ENCODE data around the gene PDXK. TPM values are rescaled to one million over a fixed set of nuclear protein-coding genes. Genes with fewer than 3 reads are reported as not detected.
A peak's percentile ranks its signal among the peaks of the same experiment; 100 is the strongest.

Gene PDXK
- total and polyA plus RNA-seq, 7 experiments from 2014 or later: 27.8 to 103 (median 74.2) TPM

DNA sequence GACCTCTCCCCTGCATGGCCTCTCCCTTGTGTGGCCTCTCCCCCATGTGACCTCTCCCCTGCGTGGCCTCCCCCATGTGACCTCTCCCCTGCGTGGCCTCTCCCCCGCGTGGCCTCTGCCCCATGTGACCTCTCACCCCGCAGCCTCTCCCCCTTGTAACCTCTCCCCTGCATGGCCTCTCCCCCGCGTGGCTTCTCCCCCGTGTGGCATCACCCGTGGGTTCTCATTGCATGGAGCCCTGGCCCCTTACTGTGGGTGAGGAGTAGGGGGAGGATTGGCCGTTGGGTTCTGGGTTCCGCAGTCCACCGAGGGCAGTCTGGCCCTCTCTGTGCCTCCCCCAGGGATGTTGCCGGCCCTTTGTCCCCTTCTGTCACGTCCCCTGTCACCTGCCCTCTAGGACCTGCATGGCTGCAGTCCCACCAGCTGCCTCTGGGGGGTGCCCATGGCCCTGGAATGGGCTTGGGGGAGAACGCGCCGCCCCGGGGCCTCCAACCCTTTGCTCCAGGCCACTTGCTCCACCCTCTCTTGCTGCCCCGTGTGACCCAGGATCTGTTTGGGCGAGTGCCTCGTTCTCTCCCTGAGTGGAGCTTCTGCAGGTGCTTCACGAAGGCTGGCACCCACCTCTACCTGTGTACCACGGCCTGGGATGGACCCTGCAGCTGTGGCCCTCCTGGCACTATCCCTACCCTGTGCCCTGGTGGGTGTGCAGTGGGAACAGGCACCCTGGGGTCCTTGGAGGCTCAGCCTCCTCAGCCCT is 91.8 kb downstream of the PDXK start:
- Mint-ChIP-seq H3K27me3 (no peaks in the 10 kb centered on the region), H3K4me1 (peaks cover 4 to 21% (median 12%) of the 10 kb centered on the region in 7 donors), H3K9me3 (no peaks in the 10 kb centered on the region), H3K27ac (peak overlapping the region in 4 of 9 donors; percentile 31 to 58 (median 49)), H3K4me3 (peak overlapping the region in 5 of 10 donors; percentile 13 to 39 (median 25)), H3K36me3 (peaks cover 0 to 3% (median 0%) of the 10 kb centered on the region in 5 donors)
- intact Hi-C loops (cut with micrococcal nuclease): loop anchor here (1.0 to 5.0 kb wide), 6 partner anchors 44 to 165 kb away; no protein-coding TSS in a partner anchor
- Histone ChIP-seq H3K36me3 (ENCODE audit: control insufficient read depth in 2 of 3, insufficient read depth in 3 of 3, low read length in 3 of 3) (peaks cover 0 to 10% (median 0%) of the 10 kb centered on the region in 3 experiments), H3K4me3 (ENCODE audit: low read length) (no peak overlapping the region), H3K27me3 (ENCODE audit: control insufficient read depth in 2 of 2, insufficient read depth in 2 of 2, low read length in 2 of 2) (no peaks in the 10 kb centered on the region), H3K27ac (ENCODE audit: low read depth, low read length) (no peak overlapping the region), H3K4me1 (ENCODE audit: control insufficient read depth in 2 of 2, insufficient read depth in 2 of 2, low read length in 2 of 2) (no peaks in the 10 kb centered on the region), H3K9me3 (ENCODE audit: control insufficient read depth in 2 of 3, low read length in 3 of 3) (no peaks in the 10 kb centered on the region)
- ChIA-PET CTCF (interaction anchor here (0.8 to 1.2 kb wide), 2 partner anchors 127 to 131 kb away, joined by 4 read pairs; no protein-coding TSS in a partner anchor), POLR2A (interaction anchor here (0.7 to 1.2 kb wide), 3 partner anchors 20 to 274 kb away, joined by 3 to 4 read pairs (median 3); no protein-coding TSS in a partner anchor)
- DNase-seq: peak; percentile 70 to 96 (median 84)
- peak; percentile 94 for ATAC-seq

DNA sequence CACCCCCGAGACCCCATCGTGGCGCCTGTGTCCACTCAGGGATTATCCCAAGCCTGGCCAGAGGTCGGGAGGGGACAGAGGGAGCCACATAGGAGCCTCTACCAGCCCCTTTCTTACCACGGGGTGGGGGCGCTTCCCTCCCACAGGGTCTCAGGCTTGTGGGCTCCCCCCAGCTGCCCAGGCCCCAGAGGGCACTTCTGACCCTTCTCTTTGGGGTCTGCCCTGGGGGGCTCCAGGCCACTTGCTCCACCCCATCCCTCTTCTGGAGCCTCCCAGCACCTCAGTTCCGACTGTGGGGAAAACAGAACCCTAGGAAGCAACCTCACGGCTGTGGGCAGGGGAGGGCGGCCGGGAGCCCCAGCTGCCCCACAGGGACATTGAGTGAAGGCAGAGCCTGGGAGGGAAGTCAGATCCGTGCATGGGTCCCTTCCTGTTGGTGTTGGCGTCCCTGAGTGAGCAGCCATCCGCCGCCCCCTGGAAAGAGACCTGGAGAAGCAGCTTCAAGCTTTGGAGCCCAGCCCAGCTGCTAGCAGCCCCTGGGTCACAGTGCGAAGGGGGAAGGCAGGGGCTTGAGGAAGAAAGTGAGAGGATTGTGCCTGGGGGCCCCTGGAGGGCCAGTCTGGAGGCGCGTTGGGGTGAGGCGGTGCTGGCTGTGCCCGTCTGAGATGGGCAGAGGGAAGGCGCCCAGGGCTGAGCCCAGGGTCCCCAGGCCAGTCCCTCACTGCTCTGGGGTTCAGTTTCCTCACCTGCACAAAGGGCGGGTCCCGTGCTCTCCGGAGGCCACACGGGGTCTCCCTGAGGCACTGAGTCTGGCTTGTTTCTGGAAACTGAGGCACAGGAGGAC is 92.6 kb downstream of the PDXK start:
- Histone ChIP-seq H3K36me3 (ENCODE audit: control insufficient read depth in 2 of 3, insufficient read depth in 3 of 3, low read length in 3 of 3) (peaks cover 0 to 4% (median 0%) of the 10 kb centered on the region in 3 experiments), H3K27me3 (ENCODE audit: control insufficient read depth in 2 of 2, insufficient read depth in 2 of 2, low read length in 2 of 2) (no peaks in the 10 kb centered on the region), H3K4me1 (ENCODE audit: control insufficient read depth in 2 of 2, insufficient read depth in 2 of 2, low read length in 2 of 2) (no peaks in the 10 kb centered on the region), H3K4me3 (ENCODE audit: low read length) (no peak overlapping the region), H3K9me3 (ENCODE audit: control insufficient read depth in 2 of 3, low read length in 3 of 3) (no peaks in the 10 kb centered on the region), H3K27ac (ENCODE audit: low read depth, low read length) (no peak overlapping the region)
- no peaks in the 10 kb centered on the region for H3K9me3 Mint-ChIP-seq
- intact Hi-C loops (cut with micrococcal nuclease): loop anchor here in 1 of 2 donors (1.0 to 5.0 kb wide), 4 partner anchors 43 to 164 kb away; no protein-coding TSS in a partner anchor
- no peaks in the 10 kb centered on the region for H3K36me3 Mint-ChIP-seq
- CTCF ChIA-PET: interaction anchor here (0.5 to 1.1 kb wide), 3 partner anchors 21 to 493 kb away, joined by 3 read pairs; no protein-coding TSS in a partner anchor
- H3K27ac Mint-ChIP-seq: no peak overlapping the region
- DNase-seq (no peak), ATAC-seq (no peak)
- no peaks in the 10 kb centered on the region for H3K27me3 Mint-ChIP-seq
- POLR2A ChIA-PET: interaction anchor here (1.2 kb wide), 1 partner anchor 21 kb away, joined by 4 read pairs; no protein-coding TSS in a partner anchor
- peaks cover 4 to 17% (median 12%) of the 10 kb centered on the region in 7 donors for H3K4me1 Mint-ChIP-seq
- H3K4me3 Mint-ChIP-seq: peak overlapping the region in 1 of 10 donors; percentile 28

Other genes with a start within 250 kb of the PDXK start
- gene HSF2BP, start 59.6 kb upstream of the PDXK start, total RNA-seq: 1 to 10 TPM in 1 of 5 experiments, under 1 TPM in 4; 0.31 to 1.4 (median 0.91) TPM
- gene HSF2BP, start 59.6 kb upstream of the PDXK start, polyA plus RNA-seq: under 1 TPM; 0.28 to 0.81 TPM
- gene RRP1B, start 59.6 kb upstream of the PDXK start, total RNA-seq: 10 to 100 TPM; 23.9 to 44.2 (median 39.6) TPM
- gene RRP1B, start 59.6 kb upstream of the PDXK start, polyA plus RNA-seq: 10 to 100 TPM; 32.8 to 49.3 TPM
- 10 to 100 TPM; 14.7 to 66.5 (median 36.6) TPM for gene CSTB, start 57.2 kb downstream of the PDXK start, total RNA-seq
- gene CSTB, start 57.2 kb downstream of the PDXK start, polyA plus RNA-seq: 10 to 100 TPM; 52.2 to 59.7 TPM
- 10 to 100 TPM; 24.2 to 33.1 (median 28.8) TPM for gene RRP1, start 70.4 kb downstream of the PDXK start, total RNA-seq
- 10 to 100 TPM; 10.1 to 21.8 TPM for gene RRP1, start 70.4 kb downstream of the PDXK start, polyA plus RNA-seq
- gene AGPAT3, start 146.1 kb downstream of the PDXK start, total RNA-seq: 100 to 1,000 TPM in 1 of 5 experiments, 10 to 100 TPM in 4; 58.4 to 121 (median 69.0) TPM
- 10 to 100 TPM; 11.4 to 16.1 TPM for gene AGPAT3, start 146.1 kb downstream of the PDXK start, polyA plus RNA-seq

Measured in naive thymus-derived CD4-positive, alpha-beta T cell (primary cell).